Endothelial cell of umbilical vein (primary cell): ENCODE data around the gene MME. TPM values are rescaled to one million over a fixed set of nuclear protein-coding genes. Genes with fewer than 3 reads are reported as not detected.

ENCODE experiments used
- BruUV-seq: library from RNA; stranded (reverse); fragments of 400-500 nt; replicated peaks from 2 replicates; lab custom pipeline; 2021; lab: Mats Ljungman, UMichigan
- CTCF ChIA-PET: fragments of 300-600, 350-600 bp; sonication (Branson Sonifier 250); formaldehyde crosslinking; loops from one replicate; lab custom pipeline; 2021; ENCODE audit warnings: antibody characterized with exemption, inconsistent platforms; lab: Charles Lee
- POLR2A ChIA-PET: fragments of 300-600, 350-600 bp; sonication (Branson Sonifier 250); formaldehyde crosslinking; loops from one replicate; lab custom pipeline; 2021; ENCODE audit warnings: antibody characterized with exemption, inconsistent platforms; lab: Charles Lee
- DNase-seq: peaks from one replicate; pipeline ENCODE4 v3.0.0-alpha.2; 2011; ENCODE audit warnings: low read depth, low spot score
- FAIRE-seq: peaks from 2 replicates; lab custom pipeline; 2011; peaks lifted over from hg19 to GRCh38; lab: Jason Lieb, UNC
- H2AFZ ChIP-seq: 2 replicates; pipeline ENCODE4 v1.6.0; 2012; ENCODE audit warnings: low read depth, low read length, control low read depth, inconsistent platforms
- H3K27ac ChIP-seq: 2 replicates; pipeline ENCODE4 v1.5.1; 2011; ENCODE audit warnings: low read depth, mild to moderate bottlenecking, control low read depth, low read length, moderate library complexity; ENCODE audit not compliant: insufficient read depth
- H3K27me3 ChIP-seq, 2 experiments: 2 replicates each; pipeline versions ENCODE4 v1.6.0 to v1.6.1; 2011; ENCODE audit warnings: low read length in 2 of 2, mixed read lengths in 1 of 2; ENCODE audit not compliant: control insufficient read depth in 2 of 2, insufficient read depth in 2 of 2
- H3K36me3 ChIP-seq, 2 experiments: 2 replicates in 1 of 2; 3 replicates in 1 of 2; pipeline ENCODE4 v1.5.1; 2011; ENCODE audit warnings: low read length in 2 of 2, mild to moderate bottlenecking in 1 of 2, moderate library complexity in 1 of 2; ENCODE audit not compliant: control insufficient read depth in 2 of 2, insufficient read depth in 2 of 2; ENCODE audit errors: extremely low read depth in 1 of 2
- H3K4me1 ChIP-seq: 3 replicates; pipeline ENCODE4 v1.5.1; 2011; ENCODE audit warnings: mild to moderate bottlenecking, low read length; ENCODE audit not compliant: control insufficient read depth, insufficient read depth; ENCODE audit errors: extremely low read depth
- H3K4me2 ChIP-seq: 2 replicates; pipeline ENCODE4 v1.6.1; 2011; ENCODE audit warnings: low read length, control low read depth, mixed read lengths; ENCODE audit not compliant: insufficient read depth
- H3K4me3 ChIP-seq, 3 experiments: fragments of 200-600 bp in 1 of 3; sonication (generic), shearing (Covaris generic) in 1 of 3; replicated peaks in 1 of 3; 2 replicates each; pipeline ENCODE4 v1.5.1; 2011 to 2016; ENCODE audit warnings: control low read depth in 3 of 3, low read length in 3 of 3, mild to moderate bottlenecking in 2 of 3, inconsistent platforms in 1 of 3, low read depth in 1 of 3, moderate library complexity in 1 of 3; ENCODE audit not compliant: insufficient read depth in 1 of 3
- H3K79me2 ChIP-seq: 2 replicates; pipeline ENCODE4 v1.6.0; 2012; ENCODE audit warnings: low read length, inconsistent platforms; ENCODE audit not compliant: control insufficient read depth, insufficient read depth
- H3K9ac ChIP-seq: replicated peaks from 2 replicates; pipeline ENCODE3; 2011; ENCODE audit warnings: low read length, control low read depth; ENCODE audit not compliant: insufficient read depth; ENCODE audit errors: extremely low read depth
- H3K9me1 ChIP-seq: replicated peaks from 3 replicates; pipeline ENCODE4 v1.6.0; 2011; ENCODE audit warnings: mild to moderate bottlenecking, low read length; ENCODE audit not compliant: control insufficient read depth, insufficient read depth; ENCODE audit errors: extremely low read depth
- H3K9me3 ChIP-seq: replicated peaks from 2 replicates; pipeline ENCODE4 v1.5.1; 2012; ENCODE audit warnings: low read length, inconsistent platforms; ENCODE audit not compliant: control insufficient read depth, insufficient read depth
- H4K20me1 ChIP-seq: replicated peaks from 2 replicates; pipeline ENCODE3; 2011; ENCODE audit warnings: mild to moderate bottlenecking, low read length; ENCODE audit not compliant: control insufficient read depth, insufficient read depth; ENCODE audit errors: extremely low read depth
- CTCF ChIP-seq, 2 donors: IDR thresholded peaks; 1 replicate in 1 of 2; 2 replicates in 1 of 2; pipeline ENCODE4 v1.5.1; 2011; ENCODE audit warnings: low read length in 2 of 2, mild to moderate bottlenecking in 2 of 2, moderate library complexity in 2 of 2, control low read depth in 1 of 2, inconsistent platforms in 1 of 2, low read depth in 1 of 2; ENCODE audit not compliant: insufficient read depth in 1 of 2; ENCODE audit errors: extremely low read depth in 1 of 2
- EZH2 ChIP-seq: IDR thresholded peaks from 2 replicates; pipeline ENCODE4 v1.6.1; 2012; ENCODE audit warnings: borderline replicate concordance, low read depth, mild to moderate bottlenecking, moderate library complexity, low read length, inconsistent platforms; ENCODE audit not compliant: severe bottlenecking
- FOS ChIP-seq: IDR thresholded peaks from 2 replicates; pipeline ENCODE4 v1.6.1; 2011; ENCODE audit warnings: mild to moderate bottlenecking, low read length, moderate library complexity, borderline replicate concordance; ENCODE audit not compliant: insufficient read depth
- GATA2 ChIP-seq: IDR thresholded peaks from 2 replicates; pipeline ENCODE4 v1.7.0; 2011; ENCODE audit warnings: low read depth, mild to moderate bottlenecking, moderate library complexity, mixed read lengths, low read length; ENCODE audit not compliant: insufficient read length, insufficient read depth
- JUN ChIP-seq: IDR thresholded peaks from 2 replicates; pipeline ENCODE4 v1.6.1; 2011; ENCODE audit warnings: borderline replicate concordance, low read depth; ENCODE audit not compliant: insufficient read length, insufficient read depth
- MAX ChIP-seq: IDR thresholded peaks from 2 replicates; pipeline ENCODE4 v1.6.1; 2011; ENCODE audit not compliant: insufficient read depth, insufficient read length
- MYC ChIP-seq: IDR thresholded peaks from one replicate; pipeline ENCODE4 v1.6.1; 2011; ENCODE audit warnings: mild to moderate bottlenecking, low read depth, low read length
- POLR2A ChIP-seq: IDR thresholded peaks from 2 replicates; pipeline ENCODE4 v1.6.1; 2012; ENCODE audit warnings: low read depth, mild to moderate bottlenecking, control low read depth, low read length
- POLR2AphosphoS5 ChIP-seq: IDR thresholded peaks from 2 replicates; pipeline ENCODE4 v1.6.1; 2012; ENCODE audit warnings: low read depth, mild to moderate bottlenecking, control low read depth, low read length, moderate library complexity; ENCODE audit not compliant: insufficient read depth
- dilution Hi-C: fragments of 300-500 bp; cut with MboI; formaldehyde crosslinking; loops from one replicate; pipeline ENCODE4 v1.15.0; 2019; ENCODE audit warnings: low sequenced_read_pairs; ENCODE audit not compliant: extremely low pct_ligation_motif_present
- intact Hi-C: fragments of 100-400 bp; cut with micrococcal nuclease; formaldehyde crosslinking; loops from one replicate; pipeline ENCODE4 v1.10.0; 2022
- polyA plus RNA-seq, 4 experiments: library from polyadenylated mRNA; depleted of rRNA in 3 of 4; stranded (reverse) in 3 of 4; unstranded in 1 of 4; fragments of >200 nt; gene quantifications; 2 replicates each; pipeline versions ENCODE4 v1.2.1 to v1.2.3, GENCODE V29; 2011 to 2012; ENCODE audit warnings: missing spikeins in 1 of 4
- total RNA-seq: library from RNA; stranded (reverse); gene quantifications from 2 replicates; pipeline ENCODE4 v1.2.3, GENCODE V29; 2021

The MME gene
- total and polyA plus RNA-seq, 2 donors (not counting 3 experiments of a cell fraction or from before 2014, with no cell fraction given), result 6.0 to 10.5 TPM

- no TSS peak for BruUV-seq
- intact Hi-C loops, result no loop called here
- FAIRE-seq, result no peak
Measured at GRCh38 chr3:155093261-155093660, 13.1 kb downstream of the MME start.

GRCh38 chr3:155096303-155097008, 16.3 kb downstream of the MME start:
- H3K9me3 ChIP-seq, result no peaks in the 10 kb centered on the region
- intact Hi-C loops (no loop called here), dilution Hi-C loops (no loop called here)
- H3K36me3 ChIP-seq, result no peaks in the 10 kb centered on the region
- H4K20me1 ChIP-seq, result no peaks in the 10 kb centered on the region
- no peak overlapping the region for H3K4me2 ChIP-seq
- POLR2A ChIA-PET, result no interaction called here
- CTCF ChIA-PET, result no interaction called here
- no peak for DNase-seq
- no peaks in the 10 kb centered on the region for H3K79me2 ChIP-seq
- no TSS peak for BruUV-seq
- no peak overlapping the region for H2AFZ ChIP-seq
- H3K9me1 ChIP-seq, result no peaks in the 10 kb centered on the region
- no peak for TF ChIP-seq MYC
- TF ChIP-seq GATA2, result no peak
- no peak for TF ChIP-seq MAX
- no peak for TF ChIP-seq CTCF (IDR thresholded peaks at IDR 0.05; ENCODE audit: extremely low read depth in 1 of 2, insufficient read depth in 1 of 2, low read depth in 1 of 2, low read length in 2 of 2)
- no peak for TF ChIP-seq POLR2A
- TF ChIP-seq POLR2AphosphoS5, result no peak
- TF ChIP-seq EZH2, result no peak
- no peak for TF ChIP-seq FOS
- no peak for TF ChIP-seq JUN
- no peak overlapping the region for H3K4me3 ChIP-seq
- no peaks in the 10 kb centered on the region for H3K27me3 ChIP-seq
- no peak overlapping the region for H3K9ac ChIP-seq
- no peak for FAIRE-seq
- H3K4me1 ChIP-seq, result no peaks in the 10 kb centered on the region
- H3K27ac ChIP-seq, result no peak overlapping the region

More at GRCh38 chr3:155093261-155093660, 13.1 kb downstream of the MME start:
- Histone ChIP-seq H3K9me1 (no peaks in the 10 kb centered on the region), H3K27ac (no peak overlapping the region), H4K20me1 (no peaks in the 10 kb centered on the region), H3K4me1 (no peaks in the 10 kb centered on the region), H3K27me3 (no peaks in the 10 kb centered on the region), H3K9me3 (no peaks in the 10 kb centered on the region), H3K9ac (no peak overlapping the region), H3K36me3 (no peaks in the 10 kb centered on the region), H3K4me3 (no peak overlapping the region), H2AFZ (no peak overlapping the region), H3K79me2 (no peaks in the 10 kb centered on the region), H3K4me2 (no peak overlapping the region)
- POLR2A ChIA-PET, result no interaction called here
- dilution Hi-C loops, result no loop called here
- TF ChIP-seq POLR2A, result no peak
- CTCF ChIA-PET, result interaction anchor here (0.7 kb wide), 2 partner anchors 12 to 80 kb away, joined by 3 read pairs; no protein-coding TSS in a partner anchor
- no peak for DNase-seq
